HT1080 (cell line): ENCODE data around the gene AGPAT1. TPM values are rescaled to one million over a fixed set of nuclear protein-coding genes. Genes with fewer than 3 reads are reported as not detected.
"Not testable (repeated sequence)": the region's sequence is repeated elsewhere in the genome, so short reads cannot be mapped to it uniquely, and the experiment has no call there.

Experiments used
- DNase-seq: peaks from one replicate; pipeline ENCODE4 v3.0.0-alpha.2; 2015; ENCODE audit warnings: low read depth
- total RNA-seq: library from RNA; depleted of rRNA; stranded (reverse); fragments of >200 nt; shearing (Covaris generic); gene quantifications from 2 replicates; pipeline ENCODE4 v1.2.3, GENCODE V29; 2014

Gene AGPAT1
- total RNA-seq, 1 experiment from 2014 or later: 89.2 TPM

- not testable (repeated sequence) for DNase-seq
Measured at GRCh38 chr6:32187725-32188380, 12.0 kb upstream of the AGPAT1 start.

DNA sequence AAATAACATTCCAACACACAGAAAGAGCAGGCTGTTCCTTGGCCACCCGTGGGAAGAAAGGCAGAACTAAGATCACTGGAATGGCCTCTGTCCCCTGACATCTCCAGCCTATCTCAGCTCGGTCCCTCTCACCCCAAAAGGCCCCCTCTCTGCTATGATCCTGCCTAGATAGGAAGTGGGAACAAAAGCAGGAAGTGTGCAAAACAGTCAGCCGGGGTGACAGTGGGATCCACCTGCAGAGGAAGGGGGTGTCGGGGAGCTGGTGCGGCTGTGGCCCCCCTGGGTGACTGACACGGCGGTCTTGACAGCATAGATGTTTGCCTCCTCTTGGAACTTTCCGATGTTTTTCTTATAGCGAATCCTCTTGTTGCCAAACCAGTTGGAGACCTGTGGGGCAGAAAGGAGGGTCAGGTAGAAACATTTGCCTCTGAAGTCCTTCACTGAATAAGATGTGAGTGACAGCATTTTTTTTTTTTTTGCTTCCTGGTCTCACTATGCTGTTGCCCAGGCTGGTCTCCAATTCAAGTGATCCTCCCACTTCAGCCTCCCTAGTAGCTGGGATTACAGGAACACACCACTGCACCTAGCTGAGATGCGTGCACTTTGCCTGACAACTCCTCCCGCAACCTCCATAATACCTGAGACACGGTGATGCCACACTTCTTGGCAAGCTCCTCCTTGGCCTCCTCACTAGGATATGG lies 11.3 kb upstream of the AGPAT1 start:
- DNase-seq: no peak

DNA sequence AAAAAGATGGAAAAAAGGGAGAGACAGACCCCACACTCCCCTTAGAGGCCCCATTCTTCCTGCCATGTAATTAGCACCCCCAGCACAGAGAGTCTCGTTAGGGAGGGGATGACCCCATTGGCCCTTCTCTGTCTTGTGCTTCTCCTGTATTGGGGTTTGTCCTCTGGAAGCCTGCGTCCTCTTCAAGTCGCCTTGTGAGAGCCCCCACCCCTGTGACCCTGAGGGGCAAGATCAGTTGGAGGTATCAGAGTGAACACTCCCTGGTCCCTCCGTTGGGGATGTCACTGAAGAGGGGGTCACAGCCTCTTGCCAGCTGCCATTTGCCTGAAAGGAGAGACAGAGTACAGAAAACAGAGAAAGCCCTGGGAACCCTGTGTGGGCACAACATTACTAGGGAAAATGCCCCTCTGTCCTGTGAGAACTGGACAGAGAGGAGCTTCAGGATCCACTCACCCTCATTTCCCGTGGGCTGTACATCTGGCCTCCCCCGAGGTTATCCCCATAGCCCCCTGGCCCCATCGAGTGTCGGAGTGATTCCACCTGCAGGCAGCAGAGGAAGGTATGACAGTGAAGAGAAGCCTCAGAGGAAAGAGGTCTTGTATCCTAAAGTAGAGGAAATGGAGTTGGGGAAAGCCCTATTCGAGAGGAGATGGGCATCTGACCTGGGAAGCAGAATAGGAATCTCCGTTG lies 10.4 kb upstream of the AGPAT1 start:
- DNase-seq: not testable (repeated sequence)

GRCh38 chr6:32185681-32186131 lies 9.8 kb upstream of the AGPAT1 start:
- peak; percentile 72 for DNase-seq

GRCh38 chr6:32184084-32184640 lies 8.3 kb upstream of the AGPAT1 start, which contains the start of gene AGER:
AGER (minus strand) TSS chr6:32184253; CDS start chr6:32184222, 31 bp downstream.
- no peak for DNase-seq

DNA sequence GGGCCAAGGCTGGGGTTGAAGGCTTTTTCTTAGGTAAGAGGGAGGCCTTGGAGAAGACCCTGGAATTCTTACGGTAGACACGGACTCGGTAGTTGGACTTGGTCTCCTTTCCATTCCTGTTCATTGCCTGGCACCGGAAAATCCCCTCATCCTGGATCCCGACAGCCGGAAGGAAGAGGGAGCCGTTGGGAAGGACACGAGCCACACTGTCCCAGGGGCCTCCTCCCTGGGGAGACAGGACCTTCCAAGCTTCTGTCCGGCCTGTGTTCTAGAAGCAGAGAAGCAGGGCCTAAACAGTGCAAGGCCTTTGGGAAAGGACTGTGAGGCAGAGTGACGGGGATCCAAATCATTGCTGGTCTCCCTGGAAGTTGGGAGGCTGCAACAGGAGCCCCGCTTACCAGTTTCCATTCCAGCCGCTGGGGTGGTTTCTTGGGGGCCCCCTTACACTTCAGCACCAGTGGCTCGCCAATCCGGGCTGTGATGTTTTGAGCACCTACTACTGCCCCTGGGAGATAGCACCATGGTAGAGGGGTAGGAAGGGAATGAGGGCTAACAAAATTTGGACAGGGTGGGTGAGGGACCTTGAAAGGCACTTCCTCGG lies 7.7 kb upstream of the AGPAT1 start:
- DNase-seq: no peak

- no peak for DNase-seq
Measured at GRCh38 chr6:32183030-32183429, 7.1 kb upstream of the AGPAT1 start.

DNA sequence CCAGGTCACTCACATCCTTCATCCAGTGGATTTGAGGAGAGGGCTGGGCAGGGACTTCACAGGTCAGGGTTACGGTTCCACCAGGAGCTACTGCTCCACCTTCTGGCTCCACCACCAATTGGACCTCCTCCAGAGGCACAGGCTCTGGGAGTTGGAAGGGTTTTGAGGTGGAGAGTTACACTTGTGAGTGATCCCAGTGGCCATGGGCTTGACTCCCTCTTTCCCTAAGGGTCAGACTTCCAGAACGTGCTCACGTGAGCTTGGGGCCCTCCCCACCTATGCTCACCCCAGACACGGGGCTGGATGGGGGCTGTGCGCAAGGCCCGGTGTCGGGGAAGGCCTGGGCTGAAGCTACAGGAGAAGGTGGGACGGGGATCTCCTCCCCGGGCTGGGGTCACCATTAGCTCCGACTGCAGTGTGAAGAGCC lies 6.7 kb upstream of the AGPAT1 start:
- DNase-seq: no peak

- no peak for DNase-seq
Measured at GRCh38 chr6:32181915-32182529, 6.1 kb upstream of the AGPAT1 start.

- no peak for DNase-seq
Measured at GRCh38 chr6:32181148-32181702, 5.3 kb upstream of the AGPAT1 start.

DNA sequence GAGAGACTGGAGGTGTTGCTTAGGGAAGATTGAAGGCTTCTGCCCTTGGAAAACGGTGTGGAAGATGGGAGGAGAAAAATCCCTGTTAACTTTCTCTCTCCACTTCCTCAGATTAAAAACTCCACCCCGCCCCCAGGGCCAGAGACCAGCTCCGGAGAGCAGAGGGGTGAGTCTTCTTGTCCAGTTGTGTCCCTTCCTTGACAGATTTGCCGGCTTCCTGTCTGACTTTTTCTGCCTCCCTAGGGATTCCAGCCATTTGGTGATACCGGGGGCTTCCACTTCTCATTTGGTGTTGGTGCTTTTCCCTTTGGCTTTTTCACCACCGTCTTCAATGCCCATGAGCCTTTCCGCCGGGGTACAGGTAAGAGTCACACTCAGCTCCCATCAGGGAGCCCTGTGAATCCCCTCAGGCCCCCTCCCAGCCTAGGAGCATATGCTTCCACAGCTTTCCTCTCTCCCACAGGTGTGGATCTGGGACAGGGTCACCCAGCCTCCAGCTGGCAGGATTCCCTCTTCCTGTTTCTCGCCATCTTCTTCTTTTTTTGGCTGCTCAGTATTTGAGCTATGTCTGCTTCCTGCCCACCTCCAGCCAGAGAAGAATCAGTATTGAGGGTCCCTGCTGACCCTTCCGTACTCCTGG lies 4.0 kb upstream of the AGPAT1 start:
- DNase-seq: no peak

DNA sequence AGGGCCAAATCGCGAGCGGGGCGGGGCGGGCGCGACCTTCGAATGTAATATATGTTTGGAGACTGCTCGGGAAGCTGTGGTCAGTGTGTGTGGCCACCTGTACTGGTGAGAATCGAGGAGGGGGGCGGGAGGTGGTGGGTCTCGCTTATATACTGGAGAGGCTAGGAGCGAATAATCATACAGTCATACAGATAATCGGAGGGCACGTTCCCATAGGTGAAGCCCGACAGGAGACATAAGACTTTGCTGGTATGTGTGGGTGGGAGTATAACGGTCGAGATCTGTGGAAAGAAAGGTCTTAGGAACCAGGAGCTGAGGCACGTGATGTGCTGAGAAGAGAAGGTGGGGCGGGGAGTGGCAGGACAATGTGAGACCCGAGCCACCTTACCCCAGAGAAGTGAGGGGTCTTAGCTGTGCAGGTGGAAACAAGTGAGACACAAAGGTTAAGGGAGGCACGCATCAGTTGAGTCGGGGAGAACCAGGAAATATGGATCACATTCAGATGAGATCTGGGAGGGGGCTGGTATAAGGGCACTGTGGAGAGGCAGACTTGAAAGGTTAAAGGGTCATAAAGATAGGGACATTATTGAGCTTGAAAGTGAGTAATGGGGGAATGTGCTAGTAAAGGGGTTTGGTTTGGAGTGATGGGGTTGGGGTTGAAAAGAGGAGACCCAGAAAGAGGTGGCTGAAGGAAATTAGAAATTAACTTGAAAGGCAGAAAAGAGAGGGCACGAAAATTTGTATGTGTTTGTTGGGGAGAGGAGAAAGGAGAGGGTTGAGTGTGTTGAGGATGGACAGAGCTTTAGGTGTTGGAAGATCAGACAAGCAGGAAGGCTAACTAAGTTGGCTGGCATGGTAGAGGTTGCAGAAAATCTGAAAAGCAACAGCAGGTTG lies 2.9 kb upstream of the AGPAT1 start:
- DNase-seq: no peak

- DNase-seq: peak; percentile 100
Measured at GRCh38 chr6:32177788-32178546, 2.1 kb upstream of the AGPAT1 start, which contains the start of gene RNF5. RNF5 (plus strand) TSS chr6:32178405; CDS start chr6:32178512, 107 bp downstream.

- peak; percentile 71 for DNase-seq
Measured at GRCh38 chr6:32177183-32177787, 1.4 kb upstream of the AGPAT1 start.

DNA sequence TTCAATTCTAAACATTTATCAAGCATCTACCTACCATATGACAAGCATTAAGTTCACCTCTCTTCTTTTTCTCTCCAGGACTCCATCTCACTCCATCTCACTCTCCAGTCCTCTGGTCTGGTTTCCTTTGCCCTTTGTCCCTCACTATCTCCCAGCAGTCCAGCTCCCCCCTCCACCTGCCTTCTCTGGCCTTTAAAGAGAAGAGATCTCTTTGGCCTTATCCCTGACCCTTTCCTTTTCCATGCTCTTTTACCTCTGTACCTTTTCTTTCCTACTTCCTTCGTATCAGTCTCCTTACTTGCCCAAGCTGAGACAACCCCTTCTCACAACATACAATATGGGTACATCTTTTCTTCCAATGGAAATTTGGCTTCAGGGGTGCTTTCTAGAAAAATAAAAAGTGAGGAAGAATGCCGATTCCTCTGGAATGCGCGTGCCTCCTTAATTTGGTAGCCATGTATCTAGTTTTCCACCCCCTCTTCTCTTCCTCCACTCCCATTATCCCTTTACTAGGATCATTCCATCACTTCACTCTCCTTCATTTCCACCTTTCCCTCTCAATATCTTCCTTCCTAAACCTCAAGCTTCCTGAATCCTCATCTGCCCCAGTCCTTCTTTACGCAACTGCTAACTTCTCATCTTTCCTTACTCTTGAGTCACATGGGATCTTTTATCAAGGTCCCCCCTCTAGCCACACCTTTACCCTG lies 745 bp upstream of the AGPAT1 start:
- peak; percentile 69 for DNase-seq

GRCh38 chr6:32175322-32175710 lies 568 bp downstream of the AGPAT1 start:
- DNase-seq: no peak

DNA sequence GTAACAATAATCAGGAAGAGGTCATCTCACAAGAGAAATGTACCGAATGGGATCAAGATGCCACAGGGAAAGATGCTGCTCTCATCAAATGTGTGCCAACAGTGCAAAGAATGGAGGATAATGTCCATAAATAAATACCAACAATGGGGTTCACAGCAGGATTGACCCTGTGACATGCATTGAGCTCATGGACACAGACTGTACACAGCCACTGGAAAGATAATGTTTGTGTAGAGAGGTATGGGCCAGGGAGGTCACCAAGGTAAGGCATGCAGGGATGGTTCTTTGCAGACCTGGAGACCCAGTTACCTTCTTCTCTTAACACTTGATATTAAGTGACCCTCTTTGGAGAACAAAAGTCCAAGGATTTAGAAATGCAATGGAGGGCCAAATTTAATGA lies 1.5 kb downstream of the AGPAT1 start:
- DNase-seq: no peak
